HL-60 (cell line): ENCODE results near the gene STK16.

ENCODE experiments used
- DNase-seq, 2 experiments: peaks; one replicate each; pipeline ENCODE4 v3.0.0-alpha.2; 2010 to 2020; ENCODE audit warnings: low read depth in 1 of 2, low spot score in 1 of 2
- H3K27ac ChIP-seq: fragments of 250-450 bp; sonication (Bioruptor Pico); replicated peaks from 2 replicates; pipeline ENCODE4 v1.5.1; 2020; ENCODE audit warnings: mild to moderate bottlenecking, moderate library complexity
- H3K27me3 ChIP-seq: fragments of 250-450 bp; sonication (Bioruptor Pico); 2 replicates; pipeline ENCODE4 v1.5.1; 2021; ENCODE audit warnings: mild to moderate bottlenecking, moderate library complexity; ENCODE audit not compliant: insufficient read depth, poor library complexity, severe bottlenecking
- H3K4me3 ChIP-seq: replicated peaks from 2 replicates; pipeline ENCODE4 v1.5.1; 2011; ENCODE audit warnings: mild to moderate bottlenecking, control low read depth, low read length; ENCODE audit not compliant: insufficient read depth
- GABPA ChIP-seq: IDR thresholded peaks from 2 replicates; pipeline ENCODE4 v1.6.1; 2012; ENCODE audit warnings: low read depth
- POLR2AphosphoS5 ChIP-seq: IDR thresholded peaks from 2 replicates; pipeline ENCODE4 v1.6.1; 2012; ENCODE audit warnings: low read depth
- SPI1 ChIP-seq: IDR thresholded peaks from 2 replicates; pipeline ENCODE4 v1.6.1; 2012; ENCODE audit warnings: low read depth, mild to moderate bottlenecking, borderline replicate concordance
- TF ChIP-seq, protein P1 (sequence below): IDR thresholded peaks from 2 replicates; pipeline ENCODE4 v1.6.1; 2012; ENCODE audit warnings: low read depth; ENCODE audit not compliant: insufficient replicate concordance
- TF ChIP-seq, protein P2 (sequence below): IDR thresholded peaks from one replicate; pipeline ENCODE4 v1.5.1; 2011; ENCODE audit warnings: low read length, control low read depth, inconsistent platforms; ENCODE audit not compliant: insufficient read depth

The STK16 gene

DNA sequence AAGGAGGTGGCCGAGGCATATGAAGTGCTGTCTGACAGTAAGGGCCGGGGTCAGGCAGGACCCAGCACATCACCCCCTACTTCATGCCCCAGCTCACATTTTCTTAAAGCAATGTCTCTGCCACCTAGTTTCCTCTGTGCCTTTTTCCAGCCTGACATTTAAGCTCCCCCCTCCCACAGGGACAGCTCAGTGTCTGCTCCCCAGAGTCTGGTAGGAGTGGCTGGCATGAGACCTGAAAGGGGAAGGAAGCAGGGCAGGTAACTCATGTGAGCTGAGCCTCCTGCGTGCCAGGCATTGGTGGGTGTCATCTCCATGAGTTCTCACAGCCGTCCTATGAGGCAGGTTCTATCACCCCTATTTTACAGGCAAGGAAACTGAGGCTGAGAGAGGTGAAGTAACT lies 35.4 kb downstream of the STK16 start:
- Histone ChIP-seq H3K27me3 (no peaks in the 10 kb centered on the region), H3K27ac (no peak overlapping the region), H3K4me3 (no peak overlapping the region)
- DNase-seq = no peak
- TF ChIP-seq POLR2AphosphoS5 (no peak), GABPA (no peak), SPI1 (no peak)
- TF ChIP-seq, protein P1, sequence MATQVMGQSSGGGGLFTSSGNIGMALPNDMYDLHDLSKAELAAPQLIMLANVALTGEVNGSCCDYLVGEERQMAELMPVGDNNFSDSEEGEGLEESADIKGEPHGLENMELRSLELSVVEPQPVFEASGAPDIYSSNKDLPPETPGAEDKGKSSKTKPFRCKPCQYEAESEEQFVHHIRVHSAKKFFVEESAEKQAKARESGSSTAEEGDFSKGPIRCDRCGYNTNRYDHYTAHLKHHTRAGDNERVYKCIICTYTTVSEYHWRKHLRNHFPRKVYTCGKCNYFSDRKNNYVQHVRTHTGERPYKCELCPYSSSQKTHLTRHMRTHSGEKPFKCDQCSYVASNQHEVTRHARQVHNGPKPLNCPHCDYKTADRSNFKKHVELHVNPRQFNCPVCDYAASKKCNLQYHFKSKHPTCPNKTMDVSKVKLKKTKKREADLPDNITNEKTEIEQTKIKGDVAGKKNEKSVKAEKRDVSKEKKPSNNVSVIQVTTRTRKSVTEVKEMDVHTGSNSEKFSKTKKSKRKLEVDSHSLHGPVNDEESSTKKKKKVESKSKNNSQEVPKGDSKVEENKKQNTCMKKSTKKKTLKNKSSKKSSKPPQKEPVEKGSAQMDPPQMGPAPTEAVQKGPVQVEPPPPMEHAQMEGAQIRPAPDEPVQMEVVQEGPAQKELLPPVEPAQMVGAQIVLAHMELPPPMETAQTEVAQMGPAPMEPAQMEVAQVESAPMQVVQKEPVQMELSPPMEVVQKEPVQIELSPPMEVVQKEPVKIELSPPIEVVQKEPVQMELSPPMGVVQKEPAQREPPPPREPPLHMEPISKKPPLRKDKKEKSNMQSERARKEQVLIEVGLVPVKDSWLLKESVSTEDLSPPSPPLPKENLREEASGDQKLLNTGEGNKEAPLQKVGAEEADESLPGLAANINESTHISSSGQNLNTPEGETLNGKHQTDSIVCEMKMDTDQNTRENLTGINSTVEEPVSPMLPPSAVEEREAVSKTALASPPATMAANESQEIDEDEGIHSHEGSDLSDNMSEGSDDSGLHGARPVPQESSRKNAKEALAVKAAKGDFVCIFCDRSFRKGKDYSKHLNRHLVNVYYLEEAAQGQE = no peak

DNA sequence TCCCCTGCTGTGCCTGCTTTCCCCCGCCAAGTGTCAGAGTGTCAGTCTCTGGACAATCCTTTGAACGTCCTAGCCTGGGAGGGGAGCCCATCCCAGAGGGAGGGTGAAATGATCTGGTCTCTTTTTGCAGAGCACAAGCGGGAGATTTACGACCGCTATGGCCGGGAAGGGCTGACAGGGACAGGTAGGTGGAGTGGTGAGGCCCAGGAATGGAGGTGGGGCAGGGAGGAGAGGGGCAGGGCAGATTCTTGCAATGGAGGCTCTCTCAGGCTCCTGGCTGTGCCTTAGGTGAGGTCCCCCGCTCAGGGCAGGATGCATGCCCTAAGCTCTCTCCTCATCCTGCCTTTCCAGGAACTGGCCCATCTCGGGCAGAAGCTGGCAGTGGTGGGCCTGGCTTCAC lies 36.3 kb downstream of the STK16 start:
- Histone ChIP-seq H3K4me3 (no peak overlapping the region), H3K27me3 (no peaks in the 10 kb centered on the region), H3K27ac (no peak overlapping the region)
- no peak for DNase-seq
- TF ChIP-seq SPI1 = no peak
- no peak for TF ChIP-seq POLR2AphosphoS5
- TF ChIP-seq GABPA = no peak
- TF ChIP-seq, protein P2, sequence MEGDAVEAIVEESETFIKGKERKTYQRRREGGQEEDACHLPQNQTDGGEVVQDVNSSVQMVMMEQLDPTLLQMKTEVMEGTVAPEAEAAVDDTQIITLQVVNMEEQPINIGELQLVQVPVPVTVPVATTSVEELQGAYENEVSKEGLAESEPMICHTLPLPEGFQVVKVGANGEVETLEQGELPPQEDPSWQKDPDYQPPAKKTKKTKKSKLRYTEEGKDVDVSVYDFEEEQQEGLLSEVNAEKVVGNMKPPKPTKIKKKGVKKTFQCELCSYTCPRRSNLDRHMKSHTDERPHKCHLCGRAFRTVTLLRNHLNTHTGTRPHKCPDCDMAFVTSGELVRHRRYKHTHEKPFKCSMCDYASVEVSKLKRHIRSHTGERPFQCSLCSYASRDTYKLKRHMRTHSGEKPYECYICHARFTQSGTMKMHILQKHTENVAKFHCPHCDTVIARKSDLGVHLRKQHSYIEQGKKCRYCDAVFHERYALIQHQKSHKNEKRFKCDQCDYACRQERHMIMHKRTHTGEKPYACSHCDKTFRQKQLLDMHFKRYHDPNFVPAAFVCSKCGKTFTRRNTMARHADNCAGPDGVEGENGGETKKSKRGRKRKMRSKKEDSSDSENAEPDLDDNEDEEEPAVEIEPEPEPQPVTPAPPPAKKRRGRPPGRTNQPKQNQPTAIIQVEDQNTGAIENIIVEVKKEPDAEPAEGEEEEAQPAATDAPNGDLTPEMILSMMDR = no peak
- TF ChIP-seq, protein P1 = no peak

DNA sequence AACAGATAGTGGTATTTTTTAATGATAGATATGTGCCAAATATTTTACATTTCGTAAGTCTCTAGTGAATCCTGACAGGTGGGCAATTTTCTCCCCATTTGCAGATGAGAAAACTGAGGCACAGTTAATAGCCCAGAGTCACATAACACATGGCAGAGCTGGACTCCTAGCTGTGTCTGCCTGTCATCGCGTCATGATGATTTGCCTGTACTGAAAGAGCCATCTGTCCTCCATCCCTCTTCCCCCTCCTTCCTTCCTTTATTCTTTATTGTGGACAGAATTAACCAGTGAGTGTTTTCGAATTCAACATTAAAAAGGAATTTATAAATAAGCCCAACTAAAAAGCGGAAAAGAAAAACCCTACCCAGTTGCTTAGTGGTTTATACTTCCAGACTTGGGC lies 37.1 kb downstream of the STK16 start:
- TF ChIP-seq, protein P1 = no peak
- TF ChIP-seq POLR2AphosphoS5 (no peak), GABPA (no peak), SPI1 (no peak)
- TF ChIP-seq, protein P2 = no peak
- no peak for DNase-seq
- Histone ChIP-seq H3K27me3 (no peaks in the 10 kb centered on the region), H3K27ac (no peak overlapping the region), H3K4me3 (no peak overlapping the region)

DNA sequence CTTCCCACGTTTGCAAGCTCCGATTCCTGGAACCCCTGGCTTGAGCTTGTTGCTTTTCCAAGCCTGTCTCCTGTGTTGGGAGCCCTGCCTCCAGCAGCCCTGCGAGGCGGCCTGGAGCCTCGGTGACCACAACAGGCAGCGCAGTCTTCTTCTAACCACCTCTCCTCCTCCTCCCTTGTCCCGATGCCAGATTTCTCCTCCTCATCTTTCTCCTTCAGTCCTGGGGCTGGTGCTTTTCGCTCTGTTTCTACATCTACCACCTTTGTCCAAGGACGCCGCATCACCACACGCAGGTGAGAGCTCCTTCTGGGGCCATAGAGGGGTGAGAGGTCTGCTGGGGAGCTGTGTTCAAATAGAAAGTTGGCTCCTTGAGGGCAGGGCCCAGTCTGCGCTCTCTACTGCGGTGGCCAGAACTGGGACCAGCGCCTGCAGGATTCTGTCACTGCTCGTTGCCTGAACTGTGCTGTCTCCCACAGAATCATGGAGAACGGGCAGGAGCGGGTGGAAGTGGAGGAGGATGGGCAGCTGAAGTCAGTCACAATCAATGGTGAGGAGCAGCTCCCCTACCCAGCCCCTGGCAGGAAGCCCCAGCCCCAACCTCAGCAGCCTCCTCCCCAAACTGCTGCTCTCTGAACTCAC lies 37.8 kb downstream of the STK16 start:
- TF ChIP-seq GABPA (no peak), POLR2AphosphoS5 (no peak), SPI1 (no peak)
- TF ChIP-seq, protein P1 = no peak
- TF ChIP-seq, protein P2 = no peak
- H3K4me3 ChIP-seq = no peak overlapping the region
- H3K27ac ChIP-seq = no peak overlapping the region
- no peak for DNase-seq
- no peaks in the 10 kb centered on the region for H3K27me3 ChIP-seq
